H1 (cell line): Measurements from ENCODE around the gene ITGB4. TPM values are rescaled to one million over a fixed set of nuclear protein-coding genes. Genes with fewer than 3 reads are reported as not detected.

ENCODE experiments used
- CTCF ChIA-PET: fragments of 300-600 bp; sonication (Branson Sonifier 250); formaldehyde crosslinking; loops from one replicate; lab custom pipeline; 2021; ENCODE audit not compliant: partially characterized antibody; lab: Charles Lee
- POLR2A ChIA-PET: fragments of 300-600 bp; sonication (Branson Sonifier 250); formaldehyde crosslinking; loops from one replicate; lab custom pipeline; 2021; ENCODE audit warnings: inconsistent platforms; ENCODE audit not compliant: partially characterized antibody; lab: Charles Lee
- DNase-seq, 2 experiments: peaks; one replicate each; pipeline versions ENCODE4 v3.0.0 to v3.0.0-alpha.2; 2010 to 2022; ENCODE audit warnings: low spot score in 2 of 2, low read depth in 1 of 2, mixed read lengths in 1 of 2
- FAIRE-seq: peaks from 2 replicates; lab custom pipeline; 2011; peaks lifted over from hg19 to GRCh38; lab: Jason Lieb, UNC
- H2AFZ ChIP-seq: 2 replicates; pipeline ENCODE4 v1.8.1; 2012; ENCODE audit warnings: low read length, inconsistent platforms
- H2AK5ac ChIP-seq: 2 replicates; pipeline ENCODE4 v1.6.1; 2013; ENCODE audit warnings: low read depth, low read length
- H2BK120ac ChIP-seq: replicated peaks from 2 replicates; pipeline ENCODE3; 2013; ENCODE audit warnings: low read depth, low read length, inconsistent platforms
- H2BK12ac ChIP-seq: 2 replicates; pipeline ENCODE4 v1.6.1; 2013; ENCODE audit warnings: low read depth, low read length
- H2BK15ac ChIP-seq: 2 replicates; pipeline ENCODE4 v1.6.1; 2013; ENCODE audit warnings: low read length
- H2BK20ac ChIP-seq: 2 replicates; pipeline ENCODE4 v1.6.1; 2013; ENCODE audit warnings: low read length
- H2BK5ac ChIP-seq: 2 replicates; pipeline ENCODE4 v1.6.1; 2013; ENCODE audit warnings: low read depth, low read length
- H3K14ac ChIP-seq: 2 replicates; pipeline ENCODE4 v1.6.1; 2013; ENCODE audit warnings: inconsistent platforms; ENCODE audit not compliant: insufficient read length
- H3K18ac ChIP-seq: 2 replicates; pipeline ENCODE4 v1.6.1; 2013; ENCODE audit warnings: low read length; ENCODE audit errors: extremely low read depth
- H3K23ac ChIP-seq: 2 replicates; pipeline ENCODE4 v1.6.1; 2013; ENCODE audit warnings: inconsistent platforms; ENCODE audit not compliant: insufficient read length
- H3K23me2 ChIP-seq: 2 replicates; pipeline ENCODE4 v1.6.1; 2013; ENCODE audit warnings: low read depth, low read length
- H3K27ac ChIP-seq: 2 replicates; pipeline ENCODE4 v1.6.1; 2011; ENCODE audit warnings: low read depth, low read length, inconsistent platforms
- H3K27me3 ChIP-seq, 4 experiments: replicated peaks in 1 of 4; 1 replicate in 1 of 4; 2 replicates in 3 of 4; pipeline versions ENCODE4 v1.6.1 to v1.8.1; 2011 to 2013; ENCODE audit warnings: low read length in 3 of 4, mild to moderate bottlenecking in 3 of 4, inconsistent platforms in 2 of 4, mixed read lengths in 2 of 4, moderate library complexity in 1 of 4; ENCODE audit not compliant: control insufficient read depth in 3 of 4, insufficient read depth in 3 of 4; ENCODE audit errors: extremely low read depth in 1 of 4
- H3K36me3 ChIP-seq, 4 experiments: 2 replicates each; pipeline versions ENCODE4 v1.6.1 to v1.8.1; 2011 to 2013; ENCODE audit warnings: mild to moderate bottlenecking in 4 of 4, low read length in 3 of 4, moderate library complexity in 2 of 4, control low read depth in 1 of 4, inconsistent platforms in 1 of 4; ENCODE audit not compliant: insufficient read depth in 4 of 4, control insufficient read depth in 2 of 4
- H3K4ac ChIP-seq: replicated peaks from 2 replicates; pipeline ENCODE3; 2013; ENCODE audit warnings: low read length, low read depth, mixed read lengths, inconsistent platforms; ENCODE audit not compliant: insufficient read length
- H3K4me1 ChIP-seq, 4 experiments: replicated peaks in 1 of 4; 1 replicate in 1 of 4; 2 replicates in 3 of 4; pipeline versions ENCODE4 v1.6.1 to v1.8.1; 2011 to 2013; ENCODE audit warnings: low read length in 3 of 4, inconsistent platforms in 2 of 4, mixed read lengths in 1 of 4; ENCODE audit not compliant: insufficient read depth in 4 of 4, control insufficient read depth in 3 of 4
- H3K4me2 ChIP-seq, 2 experiments: 2 replicates each; pipeline versions ENCODE4 v1.6.1 to v1.8.1; 2011 to 2013; ENCODE audit warnings: low read depth in 2 of 2, low read length in 2 of 2, control low read depth in 1 of 2, inconsistent platforms in 1 of 2, mild to moderate bottlenecking in 1 of 2; ENCODE audit not compliant: insufficient read depth in 1 of 2
- H3K4me3 ChIP-seq, 4 experiments: fragments of 200-600, 300-600 bp in 1 of 4; sonication (generic), shearing (Covaris generic), sonication (Bioruptor Twin) in 1 of 4; 2 replicates each; pipeline versions ENCODE4 v1.5.1 to v1.8.1; 2011 to 2016; ENCODE audit warnings: low read length in 4 of 4, low read depth in 3 of 4, control low read depth in 2 of 4, inconsistent platforms in 2 of 4, mild to moderate bottlenecking in 2 of 4, mixed read lengths in 1 of 4, moderate library complexity in 1 of 4; ENCODE audit not compliant: insufficient read depth in 2 of 4; ENCODE audit errors: extremely low read depth in 1 of 4
- H3K56ac ChIP-seq: replicated peaks from 2 replicates; pipeline ENCODE3; 2013; ENCODE audit warnings: low read depth, mild to moderate bottlenecking, mixed read lengths, low read length, inconsistent platforms; ENCODE audit not compliant: insufficient read length
- H3K79me1 ChIP-seq: 2 replicates; pipeline ENCODE4 v1.6.1; 2013; ENCODE audit warnings: low read depth, low read length, control low read depth
- H3K79me2 ChIP-seq, 2 experiments: 2 replicates each; pipeline versions ENCODE4 v1.6.1 to v1.8.1; 2012 to 2013; ENCODE audit warnings: low read length in 2 of 2, mild to moderate bottlenecking in 2 of 2, inconsistent platforms in 1 of 2; ENCODE audit not compliant: insufficient read depth in 2 of 2, control insufficient read depth in 1 of 2
- H3K9ac ChIP-seq, 4 experiments: replicated peaks in 1 of 4; 1 replicate in 1 of 4; 2 replicates in 3 of 4; pipeline versions ENCODE4 v1.6.1 to v1.8.1; 2011 to 2013; ENCODE audit warnings: low read depth in 3 of 4, low read length in 3 of 4, control low read depth in 2 of 4, mild to moderate bottlenecking in 2 of 4, moderate library complexity in 2 of 4, inconsistent platforms in 1 of 4; ENCODE audit errors: extremely low read depth in 1 of 4
- H3K9me3 ChIP-seq, 2 experiments: 2 replicates each; pipeline versions ENCODE4 v1.6.1 to v1.8.1; 2012 to 2013; ENCODE audit warnings: mild to moderate bottlenecking in 2 of 2, moderate library complexity in 2 of 2, control low read depth in 1 of 2, inconsistent platforms in 1 of 2, low read depth in 1 of 2, low read length in 1 of 2, mixed read lengths in 1 of 2; ENCODE audit not compliant: insufficient read depth in 2 of 2
- H4K20me1 ChIP-seq, 2 experiments: replicated peaks in 1 of 2; 2 replicates each; pipeline versions ENCODE3 to v1.8.1; 2011 to 2013; ENCODE audit warnings: inconsistent platforms in 2 of 2, low read length in 2 of 2, mild to moderate bottlenecking in 1 of 2; ENCODE audit not compliant: insufficient read depth in 2 of 2, control insufficient read depth in 1 of 2
- H4K5ac ChIP-seq: 2 replicates; pipeline ENCODE4 v1.6.1; 2013; ENCODE audit warnings: low read length, low read depth, mixed read lengths, inconsistent platforms; ENCODE audit not compliant: insufficient read length
- H4K8ac ChIP-seq: 2 replicates; pipeline ENCODE4 v1.8.0; 2013; ENCODE audit warnings: mild to moderate bottlenecking, moderate library complexity, low read length, inconsistent platforms; ENCODE audit not compliant: insufficient read depth; ENCODE audit errors: extremely low read depth
- H4K91ac ChIP-seq: replicated peaks from 2 replicates; pipeline ENCODE3; 2013; ENCODE audit warnings: low read length, mixed read lengths, inconsistent platforms; ENCODE audit not compliant: insufficient read length
- ASH2L ChIP-seq: fragments of 200-600, 300-600 bp; sonication (generic); IDR thresholded peaks from one replicate; pipeline ENCODE4 v1.7.1; 2017; ENCODE audit warnings: low read length
- CBX8 ChIP-seq: fragments of 300-800, 300-1000 bp; sonication (generic); IDR thresholded peaks from 2 replicates; pipeline ENCODE4 v1.7.1; 2016; ENCODE audit warnings: low read depth, low read length, borderline replicate concordance
- EGR1 ChIP-seq: IDR thresholded peaks from 2 replicates; pipeline ENCODE4 v1.6.1; 2011; ENCODE audit warnings: low read depth, low read length, borderline replicate concordance
- HDAC2 ChIP-seq, 2 experiments: fragments of 300-600 bp in 1 of 2; sonication (generic) in 1 of 2; IDR thresholded peaks; 2 replicates each; pipeline ENCODE4 v1.6.1; 2011 to 2012; ENCODE audit warnings: low read depth in 2 of 2, low read length in 2 of 2, mild to moderate bottlenecking in 2 of 2, moderate library complexity in 2 of 2, borderline replicate concordance in 1 of 2, inconsistent platforms in 1 of 2
- JUN ChIP-seq: IDR thresholded peaks from 2 replicates; pipeline ENCODE4 v1.6.1; 2011; ENCODE audit warnings: low read depth, mild to moderate bottlenecking, improper control_type of control experiment, low read length
- KDM1A ChIP-seq: fragments of 200-600, 300-600 bp; sonication (generic); IDR thresholded peaks from 2 replicates; pipeline ENCODE4 v1.7.1; 2016; ENCODE audit warnings: mild to moderate bottlenecking, low read length, borderline replicate concordance
- MAFK ChIP-seq: IDR thresholded peaks from 2 replicates; pipeline ENCODE4 v1.6.1; 2012; ENCODE audit warnings: low read depth, mild to moderate bottlenecking, improper control_type of control experiment, low read length
- POLR2A ChIP-seq, 2 experiments: IDR thresholded peaks; 1 replicate in 1 of 2; 2 replicates in 1 of 2; pipeline ENCODE4 v1.6.1; 2011; ENCODE audit warnings: low read depth in 2 of 2, low read length in 2 of 2, mild to moderate bottlenecking in 2 of 2; ENCODE audit errors: control extremely low read depth in 1 of 2
- RBBP5 ChIP-seq: IDR thresholded peaks from 2 replicates; pipeline ENCODE4 v1.7.1; 2012; ENCODE audit warnings: low read depth, mild to moderate bottlenecking, inconsistent platforms, low read length, moderate library complexity, borderline replicate concordance
- RNF2 ChIP-seq: fragments of 200-900, 300-1000 bp; sonication (generic); IDR thresholded peaks from 2 replicates; pipeline ENCODE4 v1.7.1; 2016; ENCODE audit warnings: borderline replicate concordance, low read depth, mild to moderate bottlenecking, antibody characterized with exemption, low read length; ENCODE audit not compliant: poor library complexity, severe bottlenecking; ENCODE audit errors: missing control alignments
- SUZ12 ChIP-seq: fragments of 200-600 bp; sonication (generic); IDR thresholded peaks from 2 replicates; pipeline ENCODE4 v1.6.1; 2012; ENCODE audit warnings: mild to moderate bottlenecking, inconsistent platforms, low read length, moderate library complexity, mixed read lengths
- TBP ChIP-seq: IDR thresholded peaks from 2 replicates; pipeline ENCODE4 v1.6.1; 2011; ENCODE audit warnings: low read depth, low read length, improper control_type of control experiment
- WGBS, 2 experiments: shearing (Covaris generic) in 1 of 2; methylation state at CpG; one replicate each; pipeline versions ENCODE4 v1.1.6 to v1.1.7; 2013 to 2015; ENCODE audit warnings: low lambda C conversion rate in 2 of 2, mixed read lengths in 2 of 2, inconsistent platforms in 1 of 2, low coverage in 1 of 2, missing lambda C conversion rate in 1 of 2; ENCODE audit not compliant: insufficient replicate concordance in 2 of 2, insufficient coverage in 1 of 2, insufficient read length in 1 of 2; ENCODE audit errors: extremely low coverage in 1 of 2, missing lambda C conversion rate in 1 of 2; 5-methylcytosine and 5-hydroxymethylcytosine counted together
- polyA plus RNA-seq, 7 experiments: library from polyadenylated mRNA; depleted of rRNA in 3 of 7; stranded (reverse) in 5 of 7; unstranded in 2 of 7; fragments of >200 nt in 5 of 7; fragments of 200-250 nt in 2 of 7; gene quantifications; 1 replicate in 5 of 7; 2 replicates in 1 of 7; 4 replicates in 1 of 7; pipeline versions ENCODE4 v1.2.1 to v1.2.3, GENCODE V29; 2011 to 2013; ENCODE audit warnings: missing spikeins in 2 of 7, mixed read lengths in 2 of 7
- total RNA-seq: library from RNA; stranded (reverse); fragmentation: NEBNext Ultra II Directional; extraction: Animal tissue kit (Norgen Biotek cat#: 25700); gene quantifications from 2 replicates; pipeline ENCODE4 v1.2.1, GENCODE V29; 2021
- TF ChIP-seq, protein P1 (sequence below): IDR thresholded peaks from 2 replicates; pipeline ENCODE4 v1.6.1; 2012; ENCODE audit warnings: inconsistent platforms

ITGB4 gene
- total and polyA plus RNA-seq, 2 of the 8 experiments (the other 6 are each of a cell fraction or from before 2014, with no cell fraction given) = 5.2 to 5.6 TPM

DNA sequence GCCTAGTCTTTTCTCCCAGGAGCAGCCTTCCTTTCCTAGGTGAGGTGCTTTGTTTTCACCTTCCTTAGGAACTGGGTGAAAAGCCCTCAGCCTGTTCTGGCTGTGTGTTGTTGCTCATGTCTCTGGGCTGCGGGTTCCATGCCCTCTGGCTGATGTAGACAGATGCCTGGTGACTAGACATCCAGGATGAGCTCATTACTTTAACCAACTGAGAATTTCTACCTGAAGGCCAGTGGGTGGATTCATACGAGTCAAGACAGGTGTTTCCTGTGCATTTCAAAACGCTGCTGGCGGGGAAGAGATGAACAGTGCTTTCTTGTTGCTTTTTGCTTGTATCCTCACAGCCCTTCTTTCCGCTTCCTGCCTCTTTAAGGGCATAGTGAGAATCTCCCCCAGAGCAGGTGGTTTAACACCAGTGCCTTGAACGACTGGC is 31.8 kb upstream of the ITGB4 start:
- peaks cover 10 to 18% of the 10 kb centered on the region in 2 experiments for H4K20me1 ChIP-seq
- no peaks in the 10 kb centered on the region for H3K27me3 ChIP-seq
- peaks cover 0 to 67% of the 10 kb centered on the region in 2 experiments; a peak in 3 of 4 replicates for H3K79me2 ChIP-seq
- H4K5ac ChIP-seq = no peak overlapping the region
- no peak overlapping the region for H3K14ac ChIP-seq
- no peaks in the 10 kb centered on the region for H3K9me3 ChIP-seq
- no peak for FAIRE-seq
- no peak overlapping the region for H3K23ac ChIP-seq
- no peak overlapping the region for H2BK5ac ChIP-seq
- H2AK5ac ChIP-seq = no peak overlapping the region
- H2AFZ ChIP-seq = no peak overlapping the region
- peaks cover 0 to 3% (median 0%) of the 10 kb centered on the region in 4 experiments; a peak in 2 of 8 replicates for H3K36me3 ChIP-seq
- peaks cover 2% of the 10 kb centered on the region; the same call in 1 of the 2 replicates for H3K23me2 ChIP-seq
- 85% methylated on average over 6 of the region's 6 CpGs; no CpG with 5 or more reads in 1 of the 2 experiments for WGBS, 2 experiments
- no peak overlapping the region for H2BK15ac ChIP-seq
- H2BK120ac ChIP-seq = no peak overlapping the region
- no peak for DNase-seq
- H3K4me1 ChIP-seq = peaks cover 0 to 19% (median 7%) of the 10 kb centered on the region in 4 experiments; a peak in 6 of 7 replicates
- H3K18ac ChIP-seq = no peak overlapping the region
- POLR2A ChIA-PET = no interaction called here
- no peak overlapping the region for H4K91ac ChIP-seq
- no peak overlapping the region for H3K9ac ChIP-seq
- H3K4ac ChIP-seq = no peak overlapping the region
- H3K79me1 ChIP-seq = peaks cover 23% of the 10 kb centered on the region
- H4K8ac ChIP-seq = no peak overlapping the region
- CTCF ChIA-PET = interaction anchor here (0.7 to 5.3 kb wide), 7 partner anchors 14 to 87 kb away, joined by 3 to 35 read pairs (median 7); partner anchors contain the start of gene SMIM5
- no peak overlapping the region for H3K27ac ChIP-seq
- no peak overlapping the region for H2BK12ac ChIP-seq
- no peak overlapping the region for H3K4me2 ChIP-seq
- H3K56ac ChIP-seq = no peak overlapping the region
- H2BK20ac ChIP-seq = no peak overlapping the region
- H3K4me3 ChIP-seq = no peak overlapping the region
- TF ChIP-seq KDM1A = no peak
- no peak for TF ChIP-seq POLR2A (IDR thresholded peaks at IDR 0.05; ENCODE audit: control extremely low read depth in 1 of 2, low read depth in 2 of 2, low read length in 2 of 2)
- TF ChIP-seq RBBP5 = no peak
- no peak for TF ChIP-seq JUN
- TF ChIP-seq MAFK = no peak
- no peak for TF ChIP-seq CBX8
- no peak for TF ChIP-seq ASH2L
- TF ChIP-seq HDAC2 (IDR thresholded peaks at IDR 0.05; ENCODE audit: borderline replicate concordance in 1 of 2, low read depth in 2 of 2, low read length in 2 of 2) = no peak
- TF ChIP-seq RNF2 = no peak
- TF ChIP-seq, protein P1, sequence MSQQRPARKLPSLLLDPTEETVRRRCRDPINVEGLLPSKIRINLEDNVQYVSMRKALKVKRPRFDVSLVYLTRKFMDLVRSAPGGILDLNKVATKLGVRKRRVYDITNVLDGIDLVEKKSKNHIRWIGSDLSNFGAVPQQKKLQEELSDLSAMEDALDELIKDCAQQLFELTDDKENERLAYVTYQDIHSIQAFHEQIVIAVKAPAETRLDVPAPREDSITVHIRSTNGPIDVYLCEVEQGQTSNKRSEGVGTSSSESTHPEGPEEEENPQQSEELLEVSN = no peak
- TF ChIP-seq SUZ12 = no peak
- no peak for TF ChIP-seq TBP
- no peak for TF ChIP-seq EGR1
